ENCODE measurements around the gene SHB.

GRCh38 chr9:38044706-38045105 is 24.3 kb downstream of the SHB start:
- TF ChIP-seq, protein P1, sequence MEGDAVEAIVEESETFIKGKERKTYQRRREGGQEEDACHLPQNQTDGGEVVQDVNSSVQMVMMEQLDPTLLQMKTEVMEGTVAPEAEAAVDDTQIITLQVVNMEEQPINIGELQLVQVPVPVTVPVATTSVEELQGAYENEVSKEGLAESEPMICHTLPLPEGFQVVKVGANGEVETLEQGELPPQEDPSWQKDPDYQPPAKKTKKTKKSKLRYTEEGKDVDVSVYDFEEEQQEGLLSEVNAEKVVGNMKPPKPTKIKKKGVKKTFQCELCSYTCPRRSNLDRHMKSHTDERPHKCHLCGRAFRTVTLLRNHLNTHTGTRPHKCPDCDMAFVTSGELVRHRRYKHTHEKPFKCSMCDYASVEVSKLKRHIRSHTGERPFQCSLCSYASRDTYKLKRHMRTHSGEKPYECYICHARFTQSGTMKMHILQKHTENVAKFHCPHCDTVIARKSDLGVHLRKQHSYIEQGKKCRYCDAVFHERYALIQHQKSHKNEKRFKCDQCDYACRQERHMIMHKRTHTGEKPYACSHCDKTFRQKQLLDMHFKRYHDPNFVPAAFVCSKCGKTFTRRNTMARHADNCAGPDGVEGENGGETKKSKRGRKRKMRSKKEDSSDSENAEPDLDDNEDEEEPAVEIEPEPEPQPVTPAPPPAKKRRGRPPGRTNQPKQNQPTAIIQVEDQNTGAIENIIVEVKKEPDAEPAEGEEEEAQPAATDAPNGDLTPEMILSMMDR (IDR thresholded peaks at IDR 0.05; ENCODE audit: low read depth, low read length): no peak
- no peak for TF ChIP-seq EZH2phosphoT487 (IDR thresholded peaks at IDR 0.05; ENCODE audit: low read depth)
